Subcutaneous adipose tissue (tissue), 4 donors: ENCODE data around the gene NSD1. TPM values are rescaled to one million over a fixed set of nuclear protein-coding genes. Genes with fewer than 3 reads are reported as not detected.

Experiments used
- total RNA-seq, 4 donors: library from RNA; depleted of rRNA; stranded (reverse); fragments of >200 nt; gene quantifications; one replicate each; pipeline ENCODE4 v1.1.0, GENCODE V29; 2016
- TF ChIP-seq, protein P1 (sequence below): fragments of 450-650 bp; IDR thresholded peaks from one replicate; pipeline ENCODE4 v1.5.1; 2016; ENCODE audit warnings: low read depth, mild to moderate bottlenecking, control low read depth, antibody characterized with exemption, moderate library complexity

NSD1 gene
- total RNA-seq, 4 donors from 2014 or later = 35.2 to 52.0 (median 37.7) TPM

DNA sequence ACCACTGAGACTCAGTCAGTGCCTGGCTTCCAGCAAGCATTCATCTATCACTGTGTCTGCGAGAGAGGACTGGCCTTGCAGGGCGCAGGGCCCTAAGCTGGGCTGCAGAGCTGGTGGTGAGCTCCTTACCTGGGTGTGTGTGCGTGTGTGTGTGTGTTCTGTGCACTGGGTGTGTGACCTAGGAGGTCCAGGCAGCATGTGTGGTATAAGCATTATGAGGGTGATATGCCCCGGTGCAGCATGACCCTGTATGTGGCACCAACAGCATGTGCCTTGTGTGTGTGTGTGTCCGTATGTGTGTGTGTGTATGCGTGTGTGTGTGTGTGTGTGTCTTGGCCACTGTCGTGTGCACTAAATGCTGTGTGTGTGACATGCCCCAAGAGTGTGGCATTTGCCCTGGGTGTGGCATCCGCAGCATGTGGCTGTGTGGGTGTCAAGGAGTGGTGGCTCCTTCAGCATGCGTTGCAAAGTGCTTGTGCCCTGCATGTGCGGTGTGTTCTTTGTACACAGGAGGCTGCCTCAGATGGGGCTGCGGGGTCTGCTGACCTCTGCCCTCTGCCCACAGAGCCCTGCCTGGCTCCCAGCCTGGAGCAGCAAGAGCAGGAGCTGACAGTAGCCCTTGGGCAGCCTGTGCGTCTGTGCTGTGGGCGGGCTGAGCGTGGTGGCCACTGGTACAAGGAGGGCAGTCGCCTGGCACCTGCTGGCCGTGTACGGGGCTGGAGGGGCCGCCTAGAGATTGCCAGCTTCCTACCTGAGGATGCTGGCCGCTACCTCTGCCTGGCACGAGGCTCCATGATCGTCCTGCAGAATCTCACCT, 43.5 kb upstream of the NSD1 start:
- TF ChIP-seq, protein P1, sequence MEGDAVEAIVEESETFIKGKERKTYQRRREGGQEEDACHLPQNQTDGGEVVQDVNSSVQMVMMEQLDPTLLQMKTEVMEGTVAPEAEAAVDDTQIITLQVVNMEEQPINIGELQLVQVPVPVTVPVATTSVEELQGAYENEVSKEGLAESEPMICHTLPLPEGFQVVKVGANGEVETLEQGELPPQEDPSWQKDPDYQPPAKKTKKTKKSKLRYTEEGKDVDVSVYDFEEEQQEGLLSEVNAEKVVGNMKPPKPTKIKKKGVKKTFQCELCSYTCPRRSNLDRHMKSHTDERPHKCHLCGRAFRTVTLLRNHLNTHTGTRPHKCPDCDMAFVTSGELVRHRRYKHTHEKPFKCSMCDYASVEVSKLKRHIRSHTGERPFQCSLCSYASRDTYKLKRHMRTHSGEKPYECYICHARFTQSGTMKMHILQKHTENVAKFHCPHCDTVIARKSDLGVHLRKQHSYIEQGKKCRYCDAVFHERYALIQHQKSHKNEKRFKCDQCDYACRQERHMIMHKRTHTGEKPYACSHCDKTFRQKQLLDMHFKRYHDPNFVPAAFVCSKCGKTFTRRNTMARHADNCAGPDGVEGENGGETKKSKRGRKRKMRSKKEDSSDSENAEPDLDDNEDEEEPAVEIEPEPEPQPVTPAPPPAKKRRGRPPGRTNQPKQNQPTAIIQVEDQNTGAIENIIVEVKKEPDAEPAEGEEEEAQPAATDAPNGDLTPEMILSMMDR = no peak

DNA sequence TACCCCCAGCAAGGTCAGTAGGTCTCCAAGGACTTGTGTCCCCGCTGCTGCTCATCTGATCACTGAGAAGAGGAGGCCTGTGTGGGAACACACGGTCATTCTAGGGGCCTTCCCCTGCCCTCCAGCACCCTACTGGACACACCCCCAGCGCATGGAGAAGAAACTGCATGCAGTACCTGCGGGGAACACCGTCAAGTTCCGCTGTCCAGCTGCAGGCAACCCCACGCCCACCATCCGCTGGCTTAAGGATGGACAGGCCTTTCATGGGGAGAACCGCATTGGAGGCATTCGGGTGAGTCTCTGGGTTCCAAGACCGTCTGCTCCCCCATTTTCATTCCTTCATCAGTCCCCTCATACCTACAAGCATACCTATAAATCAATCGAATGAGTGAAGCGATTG, 42.8 kb upstream of the NSD1 start:
- TF ChIP-seq, protein P1 = no peak

DNA sequence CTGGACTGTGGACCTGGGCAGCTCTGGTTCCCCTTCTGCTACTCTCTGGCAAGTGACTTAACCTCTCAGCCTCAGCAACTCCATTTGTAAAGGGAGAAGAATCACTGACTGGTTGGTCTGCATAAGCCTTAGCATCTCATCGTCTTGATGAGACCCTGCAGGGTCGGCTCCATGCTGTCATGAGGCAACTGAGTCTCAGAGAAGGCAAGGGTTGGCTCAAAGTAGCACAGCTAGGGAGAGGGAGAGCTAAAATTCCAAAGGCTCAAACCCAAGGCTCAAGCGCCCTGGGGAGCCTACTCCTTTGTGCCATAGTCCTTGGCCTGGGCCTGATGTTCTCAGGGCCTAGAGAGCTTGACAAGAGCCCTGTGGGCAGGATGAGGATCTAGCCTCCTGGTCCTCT, 42.3 kb upstream of the NSD1 start:
- TF ChIP-seq, protein P1 = no peak

DNA sequence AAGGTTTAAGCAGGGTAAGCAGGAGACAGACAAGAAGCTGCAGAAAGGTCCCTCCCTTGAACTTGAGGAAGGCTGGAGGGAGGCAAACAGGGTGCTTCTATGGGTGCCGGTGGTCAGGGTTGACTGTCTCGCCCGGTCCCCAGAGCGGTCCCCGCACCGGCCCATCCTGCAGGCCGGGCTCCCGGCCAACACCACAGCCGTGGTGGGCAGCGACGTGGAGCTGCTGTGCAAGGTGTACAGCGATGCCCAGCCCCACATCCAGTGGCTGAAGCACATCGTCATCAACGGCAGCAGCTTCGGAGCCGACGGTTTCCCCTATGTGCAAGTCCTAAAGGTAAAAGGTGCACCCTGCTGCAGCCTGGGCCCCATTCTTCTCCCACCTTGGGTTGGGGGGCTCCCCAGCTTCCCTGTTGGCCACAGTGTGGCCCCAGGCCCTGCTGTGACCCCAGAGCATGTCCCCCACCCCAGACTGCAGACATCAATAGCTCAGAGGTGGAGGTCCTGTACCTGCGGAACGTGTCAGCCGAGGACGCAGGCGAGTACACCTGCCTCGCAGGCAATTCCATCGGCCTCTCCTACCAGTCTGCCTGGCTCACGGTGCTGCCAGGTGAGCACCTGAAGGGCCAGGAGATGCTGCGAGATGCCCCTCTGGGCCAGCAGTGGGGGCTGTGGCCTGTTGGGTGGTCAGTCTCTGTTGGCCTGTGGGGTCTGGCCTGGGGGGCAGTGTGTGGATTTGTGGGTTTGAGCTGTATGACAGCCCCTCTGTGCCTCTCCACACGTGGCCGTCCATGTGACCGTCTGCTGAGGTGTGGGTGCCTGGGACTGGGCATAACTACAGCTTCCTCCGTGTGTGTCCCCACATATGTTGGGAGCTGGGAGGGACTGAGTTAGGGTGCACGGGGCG, 41.1 kb upstream of the NSD1 start:
- TF ChIP-seq, protein P1 = no peak

DNA sequence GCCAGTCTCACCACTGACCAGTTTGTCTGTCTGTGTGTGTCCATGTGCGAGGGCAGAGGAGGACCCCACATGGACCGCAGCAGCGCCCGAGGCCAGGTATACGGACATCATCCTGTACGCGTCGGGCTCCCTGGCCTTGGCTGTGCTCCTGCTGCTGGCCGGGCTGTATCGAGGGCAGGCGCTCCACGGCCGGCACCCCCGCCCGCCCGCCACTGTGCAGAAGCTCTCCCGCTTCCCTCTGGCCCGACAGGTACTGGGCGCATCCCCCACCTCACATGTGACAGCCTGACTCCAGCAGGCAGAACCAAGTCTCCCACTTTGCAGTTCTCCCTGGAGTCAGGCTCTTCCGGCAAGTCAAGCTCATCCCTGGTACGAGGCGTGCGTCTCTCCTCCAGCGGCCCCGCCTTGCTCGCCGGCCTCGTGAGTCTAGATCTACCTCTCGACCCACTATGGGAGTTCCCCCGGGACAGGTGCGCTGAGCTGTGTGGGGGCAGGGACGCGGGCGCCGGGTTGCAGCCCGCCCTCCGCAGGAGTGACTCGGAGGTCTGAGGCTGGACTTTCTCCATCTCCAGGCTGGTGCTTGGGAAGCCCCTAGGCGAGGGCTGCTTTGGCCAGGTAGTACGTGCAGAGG, 40.4 kb upstream of the NSD1 start:
- TF ChIP-seq, protein P1 = no peak

- TF ChIP-seq, protein P1 = no peak
Measured at GRCh38 chr5:177093803-177094202, 39.8 kb upstream of the NSD1 start.
